Measurements from ENCODE around the gene HABP2.

Gene HABP2

DNA sequence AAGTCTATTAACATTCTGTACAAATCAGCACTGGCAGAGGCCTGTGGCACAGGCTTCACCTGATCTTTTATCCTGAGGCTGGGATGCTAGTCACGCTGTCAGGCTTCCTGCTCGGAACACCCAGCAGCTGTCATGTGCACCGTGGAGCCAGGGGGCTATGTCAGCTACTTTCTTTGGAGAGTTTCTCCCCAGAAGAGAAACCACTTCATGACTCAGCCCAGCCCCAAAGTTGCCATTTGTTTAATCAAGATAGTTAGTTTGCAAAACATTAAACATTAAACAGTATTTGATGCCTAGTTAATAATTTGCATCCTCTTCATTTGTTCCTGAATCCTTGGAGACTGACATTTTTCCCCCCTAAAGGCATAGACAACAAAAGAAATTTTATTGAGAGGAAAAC, at the start of gene HABP2:
Gene HABP2, plus strand, starts transcription at position 353 of the 400 bp plus-strand sequence. CDS start 69 bp downstream, outside the sequence.
- Histone ChIP-seq H2AFZ (ENCODE audit: low read depth, low read length, severe bottlenecking) (no peak within 1 kb of the TSS), H3K27ac (ENCODE audit: low read depth, low read length) (no peak within 1 kb of the TSS), H3K4me2 (ENCODE audit: low read depth, low read length, poor library complexity, severe bottlenecking) (no peak within 1 kb of the TSS), H3K9me3 (ENCODE audit: insufficient read depth, low read length) (no peaks in the 10 kb centered on the region), H3K36me3 (ENCODE audit: low read length) (no peaks in the 10 kb centered on the region), H3K9ac (ENCODE audit: low read length) (no peak within 1 kb of the TSS), H3K9me2 (replicated peaks; ENCODE audit: insufficient read depth, low read length) (no peaks in the 10 kb centered on the region), H3F3A (ENCODE audit: insufficient read depth) (no peaks in the 10 kb centered on the region), H3K4me3 (ENCODE audit: insufficient read depth, low read length, poor library complexity, severe bottlenecking) (no peak within 1 kb of the TSS), H3K79me2 (ENCODE audit: insufficient read depth, low read length) (no peaks in the 10 kb centered on the region), H4K20me1 (ENCODE audit: low read depth, low read length) (no peaks in the 10 kb centered on the region), H3K27me3 (ENCODE audit: low read length) (no peaks in the 10 kb centered on the region)
- TF ChIP-seq CTCF (IDR thresholded peaks at IDR 0.05; ENCODE audit: insufficient read depth, low read length, poor library complexity, severe bottlenecking) (no peak), EZH2phosphoT487 (conservative IDR thresholded peaks at IDR 0.05; ENCODE audit: low read length) (no peak)

DNA sequence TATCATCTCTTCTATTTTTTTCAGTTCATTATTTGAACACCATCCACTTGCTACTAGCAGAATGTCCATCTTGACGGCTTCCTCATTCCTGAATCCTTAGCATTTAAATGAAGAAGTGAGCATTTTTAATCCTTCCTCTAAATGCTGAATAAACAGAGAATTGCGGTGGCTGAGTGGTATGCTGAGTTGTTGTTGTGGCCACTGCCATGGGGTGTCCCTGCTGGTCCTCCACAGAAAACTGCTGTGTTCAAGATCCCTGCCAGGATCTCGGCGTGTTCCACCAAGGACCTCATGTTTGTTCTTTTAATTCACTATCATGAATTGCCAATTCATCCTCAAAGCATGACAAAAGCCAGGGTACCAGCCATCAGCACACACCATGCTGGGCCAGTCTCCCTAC, 48.9 kb upstream of the HABP2 start:
- H2AFZ ChIP-seq (ENCODE audit: low read depth, low read length, severe bottlenecking), result no peak overlapping the region
- no peaks in the 10 kb centered on the region for H3K36me3 ChIP-seq (ENCODE audit: low read length)
- no peak overlapping the region for H3K4me2 ChIP-seq (ENCODE audit: low read depth, low read length, poor library complexity, severe bottlenecking)
- no peaks in the 10 kb centered on the region for H3K79me2 ChIP-seq (ENCODE audit: insufficient read depth, low read length)
- H3K27me3 ChIP-seq (ENCODE audit: low read length), result no peaks in the 10 kb centered on the region
- H4K20me1 ChIP-seq (ENCODE audit: low read depth, low read length), result no peaks in the 10 kb centered on the region
- H3K27ac ChIP-seq (ENCODE audit: low read depth, low read length), result no peak overlapping the region
- H3K9me3 ChIP-seq (ENCODE audit: insufficient read depth, low read length), result no peaks in the 10 kb centered on the region
- H3F3A ChIP-seq (ENCODE audit: insufficient read depth), result no peaks in the 10 kb centered on the region
- no peak overlapping the region for H3K9ac ChIP-seq (ENCODE audit: low read length)
- TF ChIP-seq CTCF (IDR thresholded peaks at IDR 0.05; ENCODE audit: insufficient read depth, low read length, poor library complexity, severe bottlenecking), result no peak
- no peak overlapping the region for H3K4me3 ChIP-seq (ENCODE audit: insufficient read depth, low read length, poor library complexity, severe bottlenecking)
- H3K9me2 ChIP-seq (replicated peaks; ENCODE audit: insufficient read depth, low read length), result no peaks in the 10 kb centered on the region

- no peak overlapping the region for H2AFZ ChIP-seq (ENCODE audit: low read depth, low read length, severe bottlenecking)
- no peaks in the 10 kb centered on the region for H3F3A ChIP-seq (ENCODE audit: insufficient read depth)
- H3K4me3 ChIP-seq (ENCODE audit: insufficient read depth, low read length, poor library complexity, severe bottlenecking), result no peak overlapping the region
- H3K9ac ChIP-seq (ENCODE audit: low read length), result no peak overlapping the region
- H3K36me3 ChIP-seq (ENCODE audit: low read length), result no peaks in the 10 kb centered on the region
- no peaks in the 10 kb centered on the region for H3K27me3 ChIP-seq (ENCODE audit: low read length)
- no peaks in the 10 kb centered on the region for H4K20me1 ChIP-seq (ENCODE audit: low read depth, low read length)
- H3K4me2 ChIP-seq (ENCODE audit: low read depth, low read length, poor library complexity, severe bottlenecking), result no peak overlapping the region
- H3K9me3 ChIP-seq (ENCODE audit: insufficient read depth, low read length), result no peaks in the 10 kb centered on the region
- no peak for TF ChIP-seq EZH2phosphoT487 (conservative IDR thresholded peaks at IDR 0.05; ENCODE audit: low read length)
- TF ChIP-seq CTCF (IDR thresholded peaks at IDR 0.05; ENCODE audit: insufficient read depth, low read length, poor library complexity, severe bottlenecking), result no peak
- H3K27ac ChIP-seq (ENCODE audit: low read depth, low read length), result no peak overlapping the region
- H3K9me2 ChIP-seq (replicated peaks; ENCODE audit: insufficient read depth, low read length), result no peaks in the 10 kb centered on the region
- no peaks in the 10 kb centered on the region for H3K79me2 ChIP-seq (ENCODE audit: insufficient read depth, low read length)
Observed at GRCh38 chr10:113504423-113504822, 48.4 kb upstream of the HABP2 start.

GRCh38 chr10:113506476-113506875, 46.4 kb upstream of the HABP2 start:
- no peak overlapping the region for H3K4me3 ChIP-seq (ENCODE audit: insufficient read depth, low read length, poor library complexity, severe bottlenecking)

More at GRCh38 chr10:113506476-113506875, 46.4 kb upstream of the HABP2 start:
- Histone ChIP-seq H3K9ac (ENCODE audit: low read length) (no peak overlapping the region), H3K36me3 (ENCODE audit: low read length) (no peaks in the 10 kb centered on the region), H3K9me3 (ENCODE audit: insufficient read depth, low read length) (no peaks in the 10 kb centered on the region), H3K27ac (ENCODE audit: low read depth, low read length) (no peak overlapping the region), H3K27me3 (ENCODE audit: low read length) (no peaks in the 10 kb centered on the region), H2AFZ (ENCODE audit: low read depth, low read length, severe bottlenecking) (no peak overlapping the region), H3K9me2 (replicated peaks; ENCODE audit: insufficient read depth, low read length) (no peaks in the 10 kb centered on the region), H3K79me2 (ENCODE audit: insufficient read depth, low read length) (no peaks in the 10 kb centered on the region), H3F3A (ENCODE audit: insufficient read depth) (no peaks in the 10 kb centered on the region), H4K20me1 (ENCODE audit: low read depth, low read length) (no peaks in the 10 kb centered on the region), H3K4me2 (ENCODE audit: low read depth, low read length, poor library complexity, severe bottlenecking) (no peak overlapping the region)
- TF ChIP-seq EZH2phosphoT487 (conservative IDR thresholded peaks at IDR 0.05; ENCODE audit: low read length), result no peak
- no peak for TF ChIP-seq CTCF (IDR thresholded peaks at IDR 0.05; ENCODE audit: insufficient read depth, low read length, poor library complexity, severe bottlenecking)
